ENCODE data around the gene FAM3B.

FAM3B gene

GRCh38 chr21:41402231-41402630 lies 85.6 kb downstream of the FAM3B start:
- no peaks in the 10 kb centered on the region for H3K36me3 ChIP-seq
- TF ChIP-seq CTCF (IDR thresholded peaks at IDR 0.05; ENCODE audit: low read depth, low read length): no peak
- H3K4me1 ChIP-seq: no peaks in the 10 kb centered on the region
- H3K4me3 ChIP-seq (ENCODE audit: low read depth, low read length): no peak overlapping the region
- no peaks in the 10 kb centered on the region; the same call in 1 of the 2 replicates for H3K9me3 ChIP-seq
- no peak for DNase-seq
- no peaks in the 10 kb centered on the region for H3K27me3 ChIP-seq

- H3K36me3 ChIP-seq: no peaks in the 10 kb centered on the region
These were observed 86.2 kb downstream of the FAM3B start for GRCh38 chr21:41402796-41403195.

DNA sequence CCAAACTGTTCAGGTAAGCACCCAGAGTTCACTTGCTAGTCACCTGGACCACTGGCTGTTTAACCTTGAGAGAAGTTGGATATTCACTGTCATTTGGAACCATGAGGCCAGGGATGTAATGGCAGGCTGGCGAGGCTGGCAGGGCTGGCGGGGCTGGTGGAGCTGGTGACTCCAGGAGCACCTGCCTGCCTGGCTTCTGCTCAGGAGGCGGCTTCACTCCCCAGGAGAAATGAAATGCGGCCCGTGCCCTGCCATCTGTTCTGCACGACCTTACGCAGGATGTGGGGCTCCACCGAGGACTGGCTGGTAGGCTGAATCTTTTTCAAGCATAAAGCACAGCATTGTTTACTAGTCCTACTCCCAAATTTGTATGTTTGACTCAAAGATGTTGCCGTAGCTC lies 86.7 kb downstream of the FAM3B start:
- TF ChIP-seq CTCF (IDR thresholded peaks at IDR 0.05; ENCODE audit: low read depth, low read length): no peak
- Histone ChIP-seq H3K36me3 (no peaks in the 10 kb centered on the region), H3K4me3 (ENCODE audit: low read depth, low read length) (no peak overlapping the region), H3K9me3 (no peaks in the 10 kb centered on the region; the same call in 1 of the 2 replicates), H3K27me3 (no peaks in the 10 kb centered on the region), H3K4me1 (no peaks in the 10 kb centered on the region)
- no peak for DNase-seq

More at GRCh38 chr21:41402796-41403195, 86.2 kb downstream of the FAM3B start:
- DNase-seq: no peak
- Histone ChIP-seq H3K4me3 (ENCODE audit: low read depth, low read length) (no peak overlapping the region), H3K4me1 (no peaks in the 10 kb centered on the region), H3K27me3 (no peaks in the 10 kb centered on the region), H3K9me3 (no peaks in the 10 kb centered on the region; the same call in 1 of the 2 replicates)
- TF ChIP-seq CTCF (IDR thresholded peaks at IDR 0.05; ENCODE audit: low read depth, low read length): no peak

DNA sequence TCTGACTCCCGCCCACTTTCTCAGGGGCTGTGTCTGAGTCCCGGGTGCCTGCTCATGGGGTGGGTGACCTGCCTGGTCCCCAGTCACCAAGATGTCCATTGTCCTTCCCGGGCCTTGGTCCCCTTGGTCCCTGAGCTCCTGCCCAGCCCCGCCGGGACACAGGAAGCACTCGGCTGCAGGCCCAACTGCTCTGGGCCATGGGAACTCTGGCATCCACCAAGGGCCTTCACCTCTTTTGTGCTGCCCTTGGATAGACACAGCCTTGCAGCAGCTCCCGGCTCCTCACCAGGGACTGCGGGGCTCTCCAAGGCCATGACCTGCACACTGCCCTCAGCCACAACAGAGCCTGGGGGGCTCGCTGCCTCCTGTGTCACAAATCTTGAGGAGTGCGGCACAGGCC lies 87.4 kb downstream of the FAM3B start:
- no peak for DNase-seq
- H3K4me1 ChIP-seq: no peaks in the 10 kb centered on the region
- no peak for TF ChIP-seq CTCF (IDR thresholded peaks at IDR 0.05; ENCODE audit: low read depth, low read length)
- no peaks in the 10 kb centered on the region for H3K27me3 ChIP-seq
- H3K9me3 ChIP-seq: no peaks in the 10 kb centered on the region
- no peak overlapping the region for H3K4me3 ChIP-seq (ENCODE audit: low read depth, low read length)
- H3K36me3 ChIP-seq: no peaks in the 10 kb centered on the region

DNA sequence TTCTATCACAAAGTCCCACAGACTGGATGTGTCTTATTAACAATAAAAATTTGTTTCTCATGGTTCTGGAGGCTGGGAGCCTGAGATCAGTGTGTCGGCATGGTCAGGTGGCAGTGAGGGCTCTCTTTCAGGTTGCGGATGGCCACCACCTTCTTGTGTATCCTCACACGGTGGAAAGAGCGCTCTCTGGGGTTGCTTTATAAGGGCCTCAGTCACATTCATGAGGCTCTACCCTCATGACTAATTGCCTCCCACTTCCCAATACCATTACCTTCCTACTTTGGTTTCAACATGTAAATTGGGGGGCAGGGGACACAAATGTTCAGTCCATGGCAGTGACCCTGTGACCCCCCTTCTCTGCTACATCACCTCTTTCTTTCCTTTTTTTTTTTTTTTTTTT lies 88.7 kb downstream of the FAM3B start:
- Histone ChIP-seq H3K4me1 (no peaks in the 10 kb centered on the region), H3K27me3 (no peaks in the 10 kb centered on the region), H3K36me3 (no peaks in the 10 kb centered on the region), H3K4me3 (ENCODE audit: low read depth, low read length) (no peak overlapping the region), H3K9me3 (no peaks in the 10 kb centered on the region)
- no peak for DNase-seq
- TF ChIP-seq CTCF (IDR thresholded peaks at IDR 0.05; ENCODE audit: low read depth, low read length): no peak

DNA sequence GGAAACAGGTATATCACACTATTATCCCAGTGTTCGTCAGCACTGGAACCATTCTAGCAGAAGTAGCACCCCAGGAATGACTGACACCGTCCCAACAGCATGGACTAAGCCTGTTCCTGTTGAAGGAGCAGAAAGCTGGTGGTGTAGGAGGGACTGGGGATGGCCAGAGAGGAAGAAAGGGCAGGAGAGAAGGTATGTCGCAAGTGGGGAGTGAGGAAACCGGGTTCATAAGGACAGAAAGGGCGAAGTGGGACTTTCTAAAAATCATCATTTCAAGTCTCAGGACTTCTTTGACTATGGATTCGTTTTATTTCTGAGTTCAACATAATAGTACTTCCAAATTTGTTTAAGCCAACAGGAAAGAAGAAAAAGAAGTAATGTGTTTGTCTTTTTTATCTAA lies 89.7 kb downstream of the FAM3B start:
- H3K4me1 ChIP-seq: no peaks in the 10 kb centered on the region
- no peaks in the 10 kb centered on the region; the same call in 1 of the 2 replicates for H3K9me3 ChIP-seq
- no peaks in the 10 kb centered on the region for H3K27me3 ChIP-seq
- no peak overlapping the region for H3K4me3 ChIP-seq (ENCODE audit: low read depth, low read length)
- DNase-seq: no peak
- TF ChIP-seq CTCF (IDR thresholded peaks at IDR 0.05; ENCODE audit: low read depth, low read length): no peak
- no peaks in the 10 kb centered on the region for H3K36me3 ChIP-seq
